Rectal smooth muscle tissue (tissue), 1 donor: ENCODE data around the gene MINAR1.
"Not testable (repeated sequence)": the region's sequence is repeated elsewhere in the genome, so short reads cannot be mapped to it uniquely, and the experiment has no call there.

Experiments
- H3K27ac ChIP-seq: one replicate; pipeline ENCODE4 v1.7.0; 2013; ENCODE audit warnings: low read depth, low read length, inconsistent platforms
- H3K27me3 ChIP-seq: one replicate; pipeline ENCODE4 v1.7.0; 2013; ENCODE audit warnings: low read length; ENCODE audit not compliant: control insufficient read depth, insufficient read depth
- H3K36me3 ChIP-seq: one replicate; pipeline ENCODE4 v1.7.0; 2013; ENCODE audit warnings: low read length; ENCODE audit not compliant: control insufficient read depth, insufficient read depth
- H3K4me1 ChIP-seq: one replicate; pipeline ENCODE4 v1.7.0; 2013; ENCODE audit warnings: low read length; ENCODE audit not compliant: control insufficient read depth, insufficient read depth
- H3K4me3 ChIP-seq: one replicate; pipeline ENCODE4 v1.7.0; 2013; ENCODE audit warnings: low read length
- H3K9ac ChIP-seq: one replicate; pipeline ENCODE4 v1.7.0; 2013; ENCODE audit warnings: low read length

Gene MINAR1

GRCh38 chr15:79412010-79412409, 20.1 kb upstream of the MINAR1 start:
- H3K27me3 ChIP-seq: no peaks in the 10 kb centered on the region
- no peaks in the 10 kb centered on the region for H3K4me1 ChIP-seq
- no peaks in the 10 kb centered on the region for H3K36me3 ChIP-seq
- H3K27ac ChIP-seq: no peak overlapping the region
- no peak overlapping the region for H3K9ac ChIP-seq
- H3K4me3 ChIP-seq: no peak overlapping the region

- H3K36me3 ChIP-seq: no peaks in the 10 kb centered on the region
- H3K4me1 ChIP-seq: no peaks in the 10 kb centered on the region
- H3K27me3 ChIP-seq: no peaks in the 10 kb centered on the region
- H3K27ac ChIP-seq: no peak overlapping the region
- H3K4me3 ChIP-seq: no peak overlapping the region
- no peak overlapping the region for H3K9ac ChIP-seq
These were observed 19.7 kb upstream of the MINAR1 start for GRCh38 chr15:79412429-79412828.

GRCh38 chr15:79416876-79417275, 15.3 kb upstream of the MINAR1 start:
- H3K4me3 ChIP-seq: no peak overlapping the region
- H3K36me3 ChIP-seq: no peaks in the 10 kb centered on the region
- no peak overlapping the region for H3K9ac ChIP-seq
- H3K4me1 ChIP-seq: no peaks in the 10 kb centered on the region
- H3K27me3 ChIP-seq: no peaks in the 10 kb centered on the region
- no peak overlapping the region for H3K27ac ChIP-seq

- Histone ChIP-seq H3K4me3 (no peak overlapping the region), H3K27ac (no peak overlapping the region), H3K4me1 (no peaks in the 10 kb centered on the region), H3K36me3 (no peaks in the 10 kb centered on the region), H3K27me3 (no peaks in the 10 kb centered on the region), H3K9ac (no peak overlapping the region)
These were observed 13.3 kb upstream of the MINAR1 start for GRCh38 chr15:79418693-79419279.

- no peaks in the 10 kb centered on the region for H3K4me1 ChIP-seq
- no peak overlapping the region for H3K9ac ChIP-seq
- H3K27ac ChIP-seq: no peak overlapping the region
- H3K4me3 ChIP-seq: no peak overlapping the region
- H3K27me3 ChIP-seq: peaks cover 2% of the 10 kb centered on the region
- no peaks in the 10 kb centered on the region for H3K36me3 ChIP-seq
These were observed 6.4 kb upstream of the MINAR1 start for GRCh38 chr15:79425591-79426295.

- H3K27ac ChIP-seq, H3K9ac ChIP-seq, H3K4me3 ChIP-seq, H3K36me3 ChIP-seq, H3K27me3 ChIP-seq, H3K4me1 ChIP-seq: not testable (repeated sequence)
These were observed 5.2 kb upstream of the MINAR1 start for GRCh38 chr15:79426899-79427298.

- H3K27me3 ChIP-seq: peaks cover 6% of the 10 kb centered on the region
- no peaks in the 10 kb centered on the region for H3K36me3 ChIP-seq
- H3K4me3 ChIP-seq: no peak overlapping the region
- H3K9ac ChIP-seq: no peak overlapping the region
- H3K27ac ChIP-seq: no peak overlapping the region
- H3K4me1 ChIP-seq: no peaks in the 10 kb centered on the region
These were observed 4.1 kb upstream of the MINAR1 start for GRCh38 chr15:79427781-79428598.

GRCh38 chr15:79430901-79431635, 1.1 kb upstream of the MINAR1 start:
- Histone ChIP-seq H3K36me3 (no peaks in the 10 kb centered on the region), H3K4me1 (no peaks in the 10 kb centered on the region), H3K4me3 (peak overlapping the region; percentile 48), H3K27me3 (peaks cover 9% of the 10 kb centered on the region), H3K27ac (no peak overlapping the region), H3K9ac (no peak overlapping the region)

- H3K4me1 ChIP-seq: no peaks in the 10 kb centered on the region
- H3K27me3 ChIP-seq: peaks cover 9% of the 10 kb centered on the region
- no peaks in the 10 kb centered on the region for H3K36me3 ChIP-seq
- H3K9ac ChIP-seq: no peak overlapping the region
- no peak overlapping the region for H3K27ac ChIP-seq
- H3K4me3 ChIP-seq: peak overlapping the region; percentile 48
These were observed 474 bp downstream of the MINAR1 start for GRCh38 chr15:79432345-79433275.

- Histone ChIP-seq H3K4me3 (no peak overlapping the region), H3K4me1 (no peaks in the 10 kb centered on the region), H3K27me3 (peaks cover 9% of the 10 kb centered on the region), H3K9ac (no peak overlapping the region), H3K36me3 (no peaks in the 10 kb centered on the region), H3K27ac (no peak overlapping the region)
These were observed 1.3 kb downstream of the MINAR1 start for GRCh38 chr15:79433276-79433990.

- peaks cover 9% of the 10 kb centered on the region for H3K27me3 ChIP-seq
- H3K36me3 ChIP-seq: no peaks in the 10 kb centered on the region
- H3K9ac ChIP-seq: no peak overlapping the region
- no peaks in the 10 kb centered on the region for H3K4me1 ChIP-seq
- H3K4me3 ChIP-seq: no peak overlapping the region
- no peak overlapping the region for H3K27ac ChIP-seq
These were observed 2.2 kb downstream of the MINAR1 start for GRCh38 chr15:79434361-79434760.
